B cell (primary cell): ENCODE data around the gene MICAL3. TPM values are rescaled to one million over a fixed set of nuclear protein-coding genes. Genes with fewer than 3 reads are reported as not detected.
"Not testable (repeated sequence)": the region's sequence is repeated elsewhere in the genome, so short reads cannot be mapped to it uniquely, and the experiment has no call there.

Source experiments
- ATAC-seq: fragments of 200-7000 bp; cut with Tn5 transposase; one replicate; pipeline ENCODE4 v1.10.0; 2021; ENCODE audit warnings: low read depth, mild to moderate bottlenecking, moderate number of reproducible peaks, moderate library complexity
- CTCF ChIA-PET: fragments of 350-600 bp; sonication (Branson Sonifier 250); formaldehyde crosslinking; loops from one replicate; lab custom pipeline; 2021; ENCODE audit warnings: antibody characterized with exemption, inconsistent platforms; lab: Charles Lee
- POLR2A ChIA-PET: fragments of 350-600 bp; sonication (Branson Sonifier 250); formaldehyde crosslinking; loops from one replicate; lab custom pipeline; 2021; ENCODE audit warnings: antibody characterized with exemption; lab: Charles Lee
- DNase-seq: peaks from one replicate; pipeline ENCODE4 v3.0.0; 2013
- H2AFZ ChIP-seq: 2 replicates; pipeline ENCODE4 v1.6.1; 2012; ENCODE audit warnings: mild to moderate bottlenecking, low read depth, low read length; ENCODE audit not compliant: insufficient read depth, poor library complexity, severe bottlenecking
- H3K27ac ChIP-seq, 2 donors: 1 replicate in 1 of 2; 2 replicates in 1 of 2; pipeline ENCODE4 v1.5.1; 2012 to 2013; ENCODE audit warnings: low read length in 2 of 2, mild to moderate bottlenecking in 2 of 2, moderate library complexity in 1 of 2
- H3K27me3 ChIP-seq, 4 experiments: fragments of 200-600 bp in 1 of 4; sonication (generic) in 1 of 4; replicated peaks in 1 of 4; 1 replicate in 2 of 4; 2 replicates in 2 of 4; pipeline versions ENCODE4 v1.6.1 to v1.7.0; 2013 to 2016; ENCODE audit warnings: low read length in 3 of 4, mild to moderate bottlenecking in 2 of 4, mixed read lengths in 1 of 4, moderate library complexity in 1 of 4; ENCODE audit not compliant: insufficient read depth in 4 of 4, control insufficient read depth in 3 of 4; ENCODE audit errors: control extremely low read depth in 1 of 4
- H3K36me3 ChIP-seq, 2 experiments: replicated peaks in 1 of 2; 1 replicate in 1 of 2; 2 replicates in 1 of 2; pipeline versions ENCODE4 v1.6.1 to v1.7.1; 2013; ENCODE audit warnings: low read length in 1 of 2; ENCODE audit not compliant: insufficient read depth in 2 of 2, control insufficient read depth in 1 of 2; ENCODE audit errors: control extremely low read depth in 1 of 2, extremely low read depth in 1 of 2
- H3K4me1 ChIP-seq, 2 donors: fragments of 200-600 bp in 1 of 2; sonication (generic) in 1 of 2; 1 replicate in 1 of 2; 2 replicates in 1 of 2; pipeline versions ENCODE4 v1.5.1 to v1.6.1; 2013 to 2017; ENCODE audit warnings: low read length in 2 of 2; ENCODE audit not compliant: control insufficient read depth in 2 of 2, insufficient read depth in 2 of 2
- H3K4me2 ChIP-seq: replicated peaks from 2 replicates; pipeline ENCODE3; 2012; ENCODE audit warnings: mild to moderate bottlenecking, low read depth, low read length; ENCODE audit not compliant: poor library complexity, severe bottlenecking
- H3K4me3 ChIP-seq, 5 experiments: fragments of 200-600 bp in 1 of 5; sonication (generic) in 1 of 5; 1 replicate in 3 of 5; 2 replicates in 2 of 5; pipeline versions ENCODE4 v1.5.1 to v1.7.0; 2011 to 2016; ENCODE audit warnings: low read length in 4 of 5, mild to moderate bottlenecking in 4 of 5, low read depth in 2 of 5, control low read depth in 1 of 5, moderate library complexity in 1 of 5; ENCODE audit not compliant: insufficient read depth in 1 of 5; ENCODE audit errors: control extremely low read depth in 1 of 5, extremely low read depth in 1 of 5
- H3K79me2 ChIP-seq: fragments of 200-600 bp; sonication (generic); one replicate; pipeline ENCODE4 v1.6.0; 2016; ENCODE audit warnings: low read length; ENCODE audit not compliant: control insufficient read depth, insufficient read depth
- H3K9ac ChIP-seq: fragments of 200-600 bp; sonication (generic); 2 replicates; pipeline ENCODE4 v1.6.1; 2017; ENCODE audit warnings: mild to moderate bottlenecking, low read length, moderate library complexity
- H3K9me3 ChIP-seq, 3 donors: one replicate each; pipeline versions ENCODE4 v1.6.1 to v1.7.1; 2013; ENCODE audit warnings: low read length in 2 of 3; ENCODE audit not compliant: control insufficient read depth in 2 of 3, insufficient read depth in 1 of 3; ENCODE audit errors: control extremely low read depth in 1 of 3
- H4K20me1 ChIP-seq: 2 replicates; pipeline ENCODE4 v1.6.0; 2012; ENCODE audit warnings: mild to moderate bottlenecking, low read length; ENCODE audit not compliant: insufficient read depth, control insufficient read depth, poor library complexity, severe bottlenecking
- H3K27ac Mint-ChIP-seq: one replicate; pipeline ENCODE4 v1.8.0; 2021; ENCODE audit warnings: mixed read lengths
- H3K27me3 Mint-ChIP-seq: one replicate; pipeline ENCODE4 v1.8.0; 2021; ENCODE audit warnings: mixed read lengths
- H3K4me1 Mint-ChIP-seq: one replicate; pipeline ENCODE4 v1.8.0; 2021; ENCODE audit warnings: mixed read lengths
- H3K4me3 Mint-ChIP-seq: one replicate; pipeline ENCODE4 v1.8.0; 2021; ENCODE audit warnings: mixed read lengths
- H3K9me3 Mint-ChIP-seq: one replicate; pipeline ENCODE4 v1.8.0; 2022; ENCODE audit warnings: mixed read lengths; ENCODE audit not compliant: insufficient read depth
- CTCF ChIP-seq: fragments of 200-600 bp; IDR thresholded peaks from one replicate; pipeline ENCODE4 v1.8.0; 2022; ENCODE audit warnings: antibody characterized with exemption, mild to moderate bottlenecking
- EZH2 ChIP-seq: IDR thresholded peaks from 2 replicates; pipeline ENCODE4 v1.6.1; 2012; ENCODE audit warnings: borderline replicate concordance, low read depth, mild to moderate bottlenecking, moderate library complexity, low read length; ENCODE audit not compliant: insufficient read depth, poor library complexity, severe bottlenecking
- WGBS: methylation state at CpG from one replicate; pipeline ENCODE4 v1.1.5; 2013; ENCODE audit warnings: missing lambda C conversion rate; ENCODE audit not compliant: insufficient coverage; 5-methylcytosine and 5-hydroxymethylcytosine counted together
- intact Hi-C: fragments of 100-400 bp; cut with micrococcal nuclease; formaldehyde crosslinking; loops from one replicate; pipeline ENCODE4 v1.10.0; 2022
- polyA minus RNA-seq: library from RNA; depleted of rRNA, polyadenylated mRNA; stranded (reverse); fragments of >200 nt; gene quantifications from 2 replicates; pipeline ENCODE4 v1.2.3, GENCODE V29; 2012
- polyA plus RNA-seq: library from polyadenylated mRNA; depleted of rRNA; stranded (reverse); fragments of >200 nt; gene quantifications from 2 replicates; pipeline ENCODE4 v1.2.3, GENCODE V29; 2012
- total RNA-seq, 2 donors: library from RNA; stranded (reverse); fragments of 120-200 nt in 1 of 2; gene quantifications; 1 replicate in 1 of 2; 2 replicates in 1 of 2; pipeline versions ENCODE4 v1.2.3 to v1.2.4, GENCODE V29; 2013 to 2022

Gene MICAL3
- total RNA-seq (253 and 261 TPM in 2 replicates), polyA plus RNA-seq (50.5 and 53.7 TPM in 2 replicates), polyA minus RNA-seq (82.6 and 137 TPM in 2 replicates)
- total RNA-seq (2013), result 61.4 TPM

DNA sequence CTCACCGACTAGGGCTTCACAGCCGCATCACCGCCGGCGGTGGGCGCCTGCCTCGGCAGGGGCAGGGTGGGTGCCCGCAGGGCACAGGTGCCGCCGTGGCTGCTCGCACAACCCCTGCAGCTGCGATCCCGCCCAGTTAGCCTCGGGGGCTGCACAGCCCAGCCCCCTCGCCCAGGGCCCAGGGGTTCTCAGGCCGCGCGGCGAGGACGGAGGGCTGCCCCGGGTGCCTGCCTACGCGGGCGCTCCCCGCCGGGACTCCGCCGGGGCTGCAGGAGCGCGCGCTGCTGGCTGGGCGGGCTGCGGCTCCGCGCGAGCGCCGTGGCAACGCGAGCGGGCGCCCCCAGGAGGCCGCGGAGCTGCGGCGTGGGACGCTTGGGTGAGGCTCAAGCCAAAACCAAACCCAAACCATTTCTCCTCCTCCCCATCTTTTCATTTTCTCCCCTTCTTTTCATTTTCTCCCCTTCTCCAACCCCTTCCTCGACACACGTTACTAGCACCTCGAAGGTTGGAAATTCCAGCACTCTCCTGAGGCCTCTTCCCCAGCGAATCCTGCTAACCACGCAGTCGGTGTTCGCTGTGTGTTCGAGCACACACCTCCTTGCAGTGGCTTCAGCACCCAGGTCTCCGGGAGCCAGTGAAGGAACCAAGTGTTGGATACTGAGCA lies at the start of gene MICAL3:
Gene MICAL3, minus strand, starts transcription at position 286 of the 664 bp plus-strand sequence. CDS start 117,749 bp downstream, outside the sequence.
- Histone ChIP-seq H3K4me3 (peak within 1 kb of the TSS; percentile 61 to 80 (median 76)), H3K4me2 (peak within 1 kb of the TSS; percentile 94), H3K27me3 (no peaks in the 10 kb centered on the region), H3K36me3 (no peaks in the 10 kb centered on the region), H3K27ac (peak within 1 kb of the TSS in 1 of 2 donors; percentile 53), H4K20me1 (no peaks in the 10 kb centered on the region), H3K9me3 (no peaks in the 10 kb centered on the region), H2AFZ (peak within 1 kb of the TSS; percentile 85), H3K79me2 (peaks cover 53% of the 10 kb centered on the region), H3K4me1 (peaks cover 13 to 23% of the 10 kb centered on the region in 2 donors), H3K9ac (peak within 1 kb of the TSS; percentile 70)
- Mint-ChIP-seq H3K4me1 (peaks cover 22% of the 10 kb centered on the region), H3K27ac (peak within 1 kb of the TSS; percentile 86), H3K9me3 (no peaks in the 10 kb centered on the region), H3K4me3 (peak within 1 kb of the TSS; percentile 98), H3K27me3 (no peaks in the 10 kb centered on the region)
- POLR2A ChIA-PET, result interaction anchor here (1.5 to 2.7 kb wide), 2 partner anchors 20 to 32 kb away, joined by 5 to 8 read pairs; no protein-coding TSS in a partner anchor
- ATAC-seq (peak; percentile 95), DNase-seq (peak; percentile 88)
- 2% methylated on average over 56 of the region's 56 CpGs for WGBS
- TF ChIP-seq EZH2 (no peak), CTCF (peak; percentile 85)
- intact Hi-C loops, result loop anchor here (1.0 to 2.0 kb wide), 8 partner anchors 14 to 194 kb away; no protein-coding TSS in a partner anchor
- CTCF ChIA-PET, result interaction anchor here (0.5 to 9.5 kb wide), 22 partner anchors 10 to 899 kb away, joined by 3 to 136 read pairs (median 4); partner anchors contain the start of gene PEX26

- H3K27me3 Mint-ChIP-seq, H3K27me3 ChIP-seq, H3K9me3 Mint-ChIP-seq, H3K4me3 Mint-ChIP-seq, H2AFZ ChIP-seq, H3K9ac ChIP-seq, H3K4me3 ChIP-seq, H3K36me3 ChIP-seq, H3K9me3 ChIP-seq, intact Hi-C loops, H3K4me2 ChIP-seq, DNase-seq, H4K20me1 ChIP-seq, H3K27ac ChIP-seq, ATAC-seq: not testable (repeated sequence)
- peak overlapping the region; percentile 20 for H3K27ac Mint-ChIP-seq
- ChIA-PET CTCF (interaction anchor here (0.7 to 9.6 kb wide), 7 partner anchors 17 to 319 kb away, joined by 3 to 250 read pairs (median 60); partner anchors contain the start of gene MICAL3), POLR2A (interaction anchor here (0.6 kb wide), 1 partner anchor 13 kb away, joined by 4 read pairs; no protein-coding TSS in a partner anchor)
- WGBS, result 91% methylated on average over 4 of the region's 4 CpGs
- Histone ChIP-seq H3K4me1 (peaks cover 52 to 56% of the 10 kb centered on the region in 2 donors), H3K79me2 (peaks cover 28% of the 10 kb centered on the region)
- H3K4me1 Mint-ChIP-seq, result peaks cover 63% of the 10 kb centered on the region
Observed at GRCh38 chr22:18073927-18074326, 49.6 kb upstream of the MICAL3 start.
